AG09309 (cell line): Measurements from ENCODE around the gene DPH2.

Experiments
- DNase-seq: peaks from one replicate; pipeline ENCODE4 v3.0.0-alpha.2; 2010; ENCODE audit warnings: low read depth
- H3K4me3 ChIP-seq: 2 replicates; pipeline ENCODE4 v1.5.1; 2011; ENCODE audit warnings: mild to moderate bottlenecking, low read depth, low read length, moderate library complexity; ENCODE audit not compliant: control insufficient read depth
- CTCF ChIP-seq: IDR thresholded peaks from 2 replicates; pipeline ENCODE4 v1.5.1; 2011; ENCODE audit warnings: mild to moderate bottlenecking, low read depth, low read length, inconsistent platforms; ENCODE audit not compliant: insufficient read depth, control insufficient read depth; ENCODE audit errors: missing control alignments

The DPH2 gene

GRCh38 chr1:44015206-44015605 lies 45.4 kb downstream of the DPH2 start:
- no peak for DNase-seq
- TF ChIP-seq CTCF, result no peak
- no peak overlapping the region for H3K4me3 ChIP-seq

GRCh38 chr1:44016041-44016889 lies 46.5 kb downstream of the DPH2 start:
- H3K4me3 ChIP-seq, result no peak overlapping the region
- no peak for DNase-seq
- no peak for TF ChIP-seq CTCF

GRCh38 chr1:44016890-44017400 lies 47.1 kb downstream of the DPH2 start:
- no peak overlapping the region for H3K4me3 ChIP-seq
- TF ChIP-seq CTCF, result no peak
- DNase-seq, result no peak

- H3K4me3 ChIP-seq, result no peak overlapping the region
Observed at GRCh38 chr1:44019466-44019948, 49.7 kb downstream of the DPH2 start.

GRCh38 chr1:44020464-44020863 lies 50.7 kb downstream of the DPH2 start:
- no peak overlapping the region for H3K4me3 ChIP-seq
- no peak for DNase-seq
- TF ChIP-seq CTCF, result no peak

More at GRCh38 chr1:44019466-44019948, 49.7 kb downstream of the DPH2 start:
- no peak for TF ChIP-seq CTCF
- DNase-seq, result no peak

- DNase-seq, result no peak
- TF ChIP-seq CTCF, result no peak
- H3K4me3 ChIP-seq, result no peak overlapping the region
Observed at GRCh38 chr1:44021156-44021555, 51.3 kb downstream of the DPH2 start.
